HEK293 (cell line): ENCODE data around the gene SNCAIP.

Experiments
- CTCF ChIA-PET: fragments of 350-600 bp; formaldehyde crosslinking; extraction: SDS; loops from one replicate; lab custom pipeline; 2021; ENCODE audit warnings: antibody characterized with exemption; lab: Yijun Ruan, JAX
- POLR2A ChIA-PET: fragments of 300-600 bp; formaldehyde crosslinking; extraction: SDS; loops from one replicate; lab custom pipeline; 2020; ENCODE audit warnings: antibody characterized with exemption, inconsistent platforms; lab: Yijun Ruan, JAX
- H3K27ac ChIP-seq: fragments of 200-500 bp; sonication (Bioruptor generic); 2 replicates; pipeline ENCODE4 v1.5.1; 2014; ENCODE audit warnings: low read depth, low read length, control low read depth, inconsistent platforms; ENCODE audit errors: extremely low read depth
- H3K36me3 ChIP-seq, 2 experiments: fragments of 200-500 bp in 1 of 2; sonication (Bioruptor generic) in 1 of 2; 1 replicate in 1 of 2; 2 replicates in 1 of 2; pipeline ENCODE4 v1.5.1; 2014 to 2017; ENCODE audit warnings: inconsistent platforms in 2 of 2, low read length in 2 of 2; ENCODE audit not compliant: control insufficient read depth in 2 of 2, insufficient read depth in 1 of 2
- H3K4me1 ChIP-seq: fragments of 200-500 bp; sonication (Bioruptor generic); 2 replicates; pipeline ENCODE4 v1.5.1; 2014; ENCODE audit warnings: mild to moderate bottlenecking, low read length, inconsistent platforms; ENCODE audit not compliant: control insufficient read depth, insufficient read depth
- H3K4me3 ChIP-seq: 2 replicates; pipeline ENCODE4 v1.5.1; 2011; ENCODE audit warnings: low read depth, mild to moderate bottlenecking, control low read depth, low read length, moderate library complexity
- H3K9me3 ChIP-seq: fragments of 200-500 bp; sonication (Bioruptor generic); 2 replicates; pipeline ENCODE4 v1.5.1; 2014; ENCODE audit warnings: low read depth, low read length, inconsistent platforms; ENCODE audit not compliant: control insufficient read depth, insufficient read depth
- FEZF1 ChIP-seq: fragments of 450-650 bp; formaldehyde crosslinking; IDR thresholded peaks from 2 replicates; pipeline ENCODE4 v1.5.1; 2016; ENCODE audit warnings: missing biosample characterization, missing genetic modification characterization
- GFI1B ChIP-seq: fragments of 450-650 bp; formaldehyde crosslinking; IDR thresholded peaks from 2 replicates; pipeline ENCODE4 v1.5.1; 2016; ENCODE audit warnings: missing biosample characterization, missing genetic modification characterization
- MZF1 ChIP-seq: fragments of 450-650 bp; formaldehyde crosslinking; IDR thresholded peaks from 2 replicates; pipeline ENCODE4 v1.5.1; 2017; ENCODE audit warnings: missing biosample characterization, missing genetic modification characterization, borderline replicate concordance
- SP3 ChIP-seq: fragments of 450-650 bp; formaldehyde crosslinking; IDR thresholded peaks from 2 replicates; pipeline ENCODE4 v1.5.1; 2016; ENCODE audit warnings: missing biosample characterization, missing genetic modification characterization
- SP7 ChIP-seq: fragments of 450-650 bp; formaldehyde crosslinking; IDR thresholded peaks from 2 replicates; pipeline ENCODE4 v1.5.1; 2016; ENCODE audit warnings: missing biosample characterization, missing genetic modification characterization
- TRIM28 ChIP-seq: IDR thresholded peaks from 2 replicates; pipeline ENCODE4 v1.6.1; 2011; ENCODE audit warnings: low read length, control low read depth, borderline replicate concordance
- WT1 ChIP-seq: fragments of 450-650 bp; formaldehyde crosslinking; IDR thresholded peaks from 2 replicates; pipeline ENCODE4 v1.5.1; 2016; ENCODE audit warnings: missing biosample characterization, missing genetic modification characterization
- ZBTB49 ChIP-seq: fragments of 450-650 bp; formaldehyde crosslinking; IDR thresholded peaks from 2 replicates; pipeline ENCODE4 v1.5.1; 2016; ENCODE audit warnings: missing biosample characterization, missing genetic modification characterization, low read depth
- ZNF121 ChIP-seq: fragments of 450-650 bp; formaldehyde crosslinking; IDR thresholded peaks from 2 replicates; pipeline ENCODE4 v1.5.1; 2016; ENCODE audit warnings: missing biosample characterization, missing genetic modification characterization
- ZNF138 ChIP-seq: fragments of 450-650 bp; formaldehyde crosslinking; IDR thresholded peaks from 2 replicates; pipeline ENCODE4 v1.5.1; 2016; ENCODE audit warnings: missing biosample characterization, missing genetic modification characterization, borderline replicate concordance
- ZNF140 ChIP-seq: fragments of 450-650 bp; formaldehyde crosslinking; IDR thresholded peaks from 2 replicates; pipeline ENCODE4 v1.5.1; 2016; ENCODE audit warnings: missing biosample characterization, missing genetic modification characterization
- ZNF148 ChIP-seq: fragments of 450-650 bp; formaldehyde crosslinking; IDR thresholded peaks from 2 replicates; pipeline ENCODE4 v1.5.0; 2017; ENCODE audit warnings: missing biosample characterization, missing genetic modification characterization, borderline replicate concordance
- ZNF184 ChIP-seq: fragments of 450-650 bp; IDR thresholded peaks from 2 replicates; pipeline ENCODE4 v1.5.1; 2018; ENCODE audit warnings: missing biosample characterization, mild to moderate bottlenecking, missing genetic modification characterization
- ZNF2 ChIP-seq: fragments of 450-650 bp; formaldehyde crosslinking; IDR thresholded peaks from 2 replicates; pipeline ENCODE4 v1.5.1; 2016; ENCODE audit warnings: missing biosample characterization, missing genetic modification characterization
- ZNF23 ChIP-seq: fragments of 450-650 bp; formaldehyde crosslinking; IDR thresholded peaks from 2 replicates; pipeline ENCODE4 v1.5.1; 2016; ENCODE audit warnings: missing biosample characterization, missing genetic modification characterization, borderline replicate concordance
- ZNF292 ChIP-seq: fragments of 450-650 bp; formaldehyde crosslinking; IDR thresholded peaks from 2 replicates; pipeline ENCODE4 v1.5.1; 2016; ENCODE audit warnings: low read depth, missing biosample characterization, missing genetic modification characterization, borderline replicate concordance
- ZNF510 ChIP-seq: fragments of 450-650 bp; formaldehyde crosslinking; IDR thresholded peaks from 2 replicates; pipeline ENCODE4 v1.5.1; 2018; ENCODE audit warnings: mild to moderate bottlenecking, missing genetic modification characterization, missing biosample characterization; ENCODE audit not compliant: insufficient replicate concordance
- ZNF571 ChIP-seq: fragments of 450-650 bp; formaldehyde crosslinking; IDR thresholded peaks from 2 replicates; pipeline ENCODE4 v1.5.0; 2017; ENCODE audit warnings: missing biosample characterization, missing genetic modification characterization
- ZNF585B ChIP-seq: fragments of 450-650 bp; formaldehyde crosslinking; IDR thresholded peaks from 2 replicates; pipeline ENCODE4 v1.5.1; 2016; ENCODE audit warnings: missing biosample characterization, missing genetic modification characterization
- ZNF660 ChIP-seq: fragments of 450-650 bp; IDR thresholded peaks from 2 replicates; pipeline ENCODE4 v1.5.1; 2018; ENCODE audit warnings: missing biosample characterization, mild to moderate bottlenecking, missing genetic modification characterization
- ZNF768 ChIP-seq: fragments of 450-650 bp; formaldehyde crosslinking; IDR thresholded peaks from 2 replicates; pipeline ENCODE4 v1.5.1; 2018; ENCODE audit warnings: missing biosample characterization, mild to moderate bottlenecking, missing genetic modification characterization
- ZNF791 ChIP-seq: fragments of 450-650 bp; formaldehyde crosslinking; IDR thresholded peaks from 2 replicates; pipeline ENCODE4 v1.5.1; 2016; ENCODE audit warnings: missing biosample characterization, missing genetic modification characterization
- ZNF792 ChIP-seq: fragments of 450-650 bp; formaldehyde crosslinking; IDR thresholded peaks from 2 replicates; pipeline ENCODE4 v1.5.1; 2016; ENCODE audit warnings: missing biosample characterization, missing genetic modification characterization
- ZSCAN30 ChIP-seq: fragments of 450-650 bp; IDR thresholded peaks from 2 replicates; pipeline ENCODE4 v1.5.1; 2018; ENCODE audit warnings: missing biosample characterization, mild to moderate bottlenecking, missing genetic modification characterization, moderate library complexity
- ZSCAN5A ChIP-seq: fragments of 450-650 bp; formaldehyde crosslinking; IDR thresholded peaks from 2 replicates; pipeline ENCODE4 v1.5.1; 2016; ENCODE audit warnings: missing biosample characterization, missing genetic modification characterization
- TF ChIP-seq, protein P1 (sequence below): fragments of 450-650 bp; formaldehyde crosslinking; IDR thresholded peaks from 2 replicates; pipeline ENCODE4 v1.5.1; 2017; ENCODE audit warnings: missing biosample characterization, missing genetic modification characterization
- TF ChIP-seq, protein P2 (sequence below): fragments of 450-650 bp; IDR thresholded peaks from 2 replicates; pipeline ENCODE4 v1.5.1; 2018; ENCODE audit warnings: missing biosample characterization, mild to moderate bottlenecking, missing genetic modification characterization

SNCAIP gene

DNA sequence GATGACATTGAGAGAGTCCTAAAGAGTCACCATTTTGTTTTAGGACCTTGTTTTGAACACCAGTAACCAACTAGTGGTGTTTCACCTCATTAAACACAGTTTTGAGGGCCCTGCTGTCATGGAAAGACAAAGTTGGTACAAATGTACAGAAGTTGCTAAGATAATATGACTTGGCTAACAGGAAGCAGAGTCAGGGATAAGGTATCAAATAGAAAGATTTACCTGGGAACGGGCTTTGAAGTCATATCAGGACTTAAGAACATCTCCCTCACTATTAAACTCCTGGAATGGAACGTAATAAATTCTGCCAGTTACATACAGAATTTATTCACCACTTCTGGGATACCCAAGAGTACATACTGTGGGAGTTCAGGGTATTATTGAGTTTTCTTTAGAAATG lies 115.6 kb downstream of the SNCAIP start (continued):
- TF ChIP-seq, protein P1, sequence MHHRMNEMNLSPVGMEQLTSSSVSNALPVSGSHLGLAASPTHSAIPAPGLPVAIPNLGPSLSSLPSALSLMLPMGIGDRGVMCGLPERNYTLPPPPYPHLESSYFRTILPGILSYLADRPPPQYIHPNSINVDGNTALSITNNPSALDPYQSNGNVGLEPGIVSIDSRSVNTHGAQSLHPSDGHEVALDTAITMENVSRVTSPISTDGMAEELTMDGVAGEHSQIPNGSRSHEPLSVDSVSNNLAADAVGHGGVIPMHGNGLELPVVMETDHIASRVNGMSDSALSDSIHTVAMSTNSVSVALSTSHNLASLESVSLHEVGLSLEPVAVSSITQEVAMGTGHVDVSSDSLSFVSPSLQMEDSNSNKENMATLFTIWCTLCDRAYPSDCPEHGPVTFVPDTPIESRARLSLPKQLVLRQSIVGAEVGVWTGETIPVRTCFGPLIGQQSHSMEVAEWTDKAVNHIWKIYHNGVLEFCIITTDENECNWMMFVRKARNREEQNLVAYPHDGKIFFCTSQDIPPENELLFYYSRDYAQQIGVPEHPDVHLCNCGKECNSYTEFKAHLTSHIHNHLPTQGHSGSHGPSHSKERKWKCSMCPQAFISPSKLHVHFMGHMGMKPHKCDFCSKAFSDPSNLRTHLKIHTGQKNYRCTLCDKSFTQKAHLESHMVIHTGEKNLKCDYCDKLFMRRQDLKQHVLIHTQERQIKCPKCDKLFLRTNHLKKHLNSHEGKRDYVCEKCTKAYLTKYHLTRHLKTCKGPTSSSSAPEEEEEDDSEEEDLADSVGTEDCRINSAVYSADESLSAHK: no peak
- TF ChIP-seq ZSCAN5A (tag by site-specific recombination) (no peak), ZNF791 (no peak), GFI1B (tag by site-specific recombination) (no peak)

GRCh38 chr5:122429545-122430318 lies 117.7 kb downstream of the SNCAIP start:
- POLR2A ChIA-PET: no interaction called here
- CTCF ChIA-PET: interaction anchor here (1.4 kb wide), 1 partner anchor 233 kb away, joined by 3 read pairs; no protein-coding TSS in a partner anchor
- TF ChIP-seq ZNF138 (no peak), ZNF184 (tag by site-specific recombination) (no peak), ZNF23 (tag by site-specific recombination) (no peak), TRIM28 (0 out of 2 replicates have a peak, but pooled peaks have one; percentile 24), ZNF292 (tag by site-specific recombination) (no peak), ZBTB49 (tag by site-specific recombination) (no peak), MZF1 (tag by site-specific recombination) (no peak), ZSCAN30 (tag by site-specific recombination) (0 out of 2 replicates have a peak, but pooled peaks have one; percentile 8), ZNF2 (no peak), ZNF585B (tag by site-specific recombination) (no peak), ZNF140 (tag by site-specific recombination) (no peak), ZNF768 (tag by site-specific recombination) (no peak), SP3 (no peak), ZNF792 (no peak), ZNF660 (tag by site-specific recombination) (no peak), WT1 (tag by site-specific recombination) (peak; percentile 95), FEZF1 (tag by site-specific recombination) (0 out of 2 replicates have a peak, but pooled peaks have one; percentile 16), ZNF121 (tag by site-specific recombination) (no peak), SP7 (tag by site-specific recombination) (peak; percentile 98), ZNF571 (tag by site-specific recombination) (no peak), ZNF148 (no peak), ZNF510 (tag by site-specific recombination) (peak; percentile 42)
- TF ChIP-seq, protein P2, sequence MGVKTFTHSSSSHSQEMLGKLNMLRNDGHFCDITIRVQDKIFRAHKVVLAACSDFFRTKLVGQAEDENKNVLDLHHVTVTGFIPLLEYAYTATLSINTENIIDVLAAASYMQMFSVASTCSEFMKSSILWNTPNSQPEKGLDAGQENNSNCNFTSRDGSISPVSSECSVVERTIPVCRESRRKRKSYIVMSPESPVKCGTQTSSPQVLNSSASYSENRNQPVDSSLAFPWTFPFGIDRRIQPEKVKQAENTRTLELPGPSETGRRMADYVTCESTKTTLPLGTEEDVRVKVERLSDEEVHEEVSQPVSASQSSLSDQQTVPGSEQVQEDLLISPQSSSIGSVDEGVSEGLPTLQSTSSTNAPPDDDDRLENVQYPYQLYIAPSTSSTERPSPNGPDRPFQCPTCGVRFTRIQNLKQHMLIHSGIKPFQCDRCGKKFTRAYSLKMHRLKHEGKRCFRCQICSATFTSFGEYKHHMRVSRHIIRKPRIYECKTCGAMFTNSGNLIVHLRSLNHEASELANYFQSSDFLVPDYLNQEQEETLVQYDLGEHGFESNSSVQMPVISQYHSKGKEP: peak; percentile 21; the same call in 1 of the 2 replicates

More at GRCh38 chr5:122429545-122430318, 117.7 kb downstream of the SNCAIP start:
- Histone ChIP-seq H3K4me3 (no peak overlapping the region), H3K36me3 (no peaks in the 10 kb centered on the region), H3K27ac (peak overlapping the region; percentile 55; the same call in 1 of the 2 replicates), H3K9me3 (no peaks in the 10 kb centered on the region), H3K4me1 (peaks cover 15% of the 10 kb centered on the region)
